ENCODE data around the gene LDHAL6A.

GRCh38 chr11:18522388-18522787, 66.7 kb downstream of the LDHAL6A start:
- TF ChIP-seq CTCF (IDR thresholded peaks at IDR 0.05), result no peak
- TF ChIP-seq POLR2A (IDR thresholded peaks at IDR 0.05), result no peak
- no peak for TF ChIP-seq POLR2AphosphoS5 (IDR thresholded peaks at IDR 0.05)
